HG02970 (cell line): ENCODE results near the gene MXD3.
"Not testable (repeated sequence)": the region's sequence is repeated elsewhere in the genome, so short reads cannot be mapped to it uniquely, and the experiment has no call there.

Experiments
- ATAC-seq: cut with Tn5 transposase; IDR thresholded peaks from one replicate; pipeline ENCODE4 v1.9.1; 2021; ENCODE audit warnings: mild to moderate bottlenecking, moderate library complexity, moderate number of reproducible peaks; ENCODE audit not compliant: unreplicated experiment, low FRiP score

The MXD3 gene

DNA sequence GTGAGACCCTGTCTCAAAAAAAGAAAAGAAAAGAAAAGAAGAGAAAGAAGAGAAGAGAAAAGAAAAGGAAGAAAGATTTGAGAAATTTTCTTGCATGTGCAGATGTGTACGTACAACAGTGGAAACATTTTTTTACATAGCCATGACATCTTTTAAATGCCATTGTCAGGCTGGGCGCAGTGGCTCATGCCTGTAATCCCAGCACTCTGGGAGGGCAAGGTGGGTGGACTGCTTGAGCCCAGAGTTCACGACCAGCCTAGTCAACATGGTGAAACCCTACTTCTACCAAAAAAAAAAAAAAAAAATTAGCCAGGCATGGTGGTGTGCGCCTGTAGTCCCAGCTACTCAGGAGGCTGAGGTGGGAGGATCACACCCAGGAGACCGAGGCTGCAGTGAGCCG, 33.2 kb upstream of the MXD3 start:
- ATAC-seq: no peak

DNA sequence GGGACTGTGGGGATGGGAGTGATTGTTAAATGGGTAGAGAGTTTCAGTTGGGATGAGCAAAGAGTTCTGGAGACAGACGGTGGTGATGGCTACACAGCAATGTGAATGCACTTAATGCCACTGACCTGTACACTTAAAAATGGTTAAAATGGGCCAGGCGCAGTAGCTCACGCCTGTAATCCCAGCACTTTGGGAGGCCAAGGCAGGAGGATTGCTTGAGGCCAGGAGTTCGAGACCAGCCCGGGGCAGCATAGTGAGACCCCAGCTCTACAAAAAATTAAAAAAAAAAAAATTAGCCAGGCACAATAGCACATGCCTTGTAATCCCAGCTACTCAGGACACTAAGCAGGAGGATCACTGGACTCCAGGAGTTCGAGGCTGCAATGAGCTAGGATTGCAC, 32.1 kb upstream of the MXD3 start:
- no peak for ATAC-seq

DNA sequence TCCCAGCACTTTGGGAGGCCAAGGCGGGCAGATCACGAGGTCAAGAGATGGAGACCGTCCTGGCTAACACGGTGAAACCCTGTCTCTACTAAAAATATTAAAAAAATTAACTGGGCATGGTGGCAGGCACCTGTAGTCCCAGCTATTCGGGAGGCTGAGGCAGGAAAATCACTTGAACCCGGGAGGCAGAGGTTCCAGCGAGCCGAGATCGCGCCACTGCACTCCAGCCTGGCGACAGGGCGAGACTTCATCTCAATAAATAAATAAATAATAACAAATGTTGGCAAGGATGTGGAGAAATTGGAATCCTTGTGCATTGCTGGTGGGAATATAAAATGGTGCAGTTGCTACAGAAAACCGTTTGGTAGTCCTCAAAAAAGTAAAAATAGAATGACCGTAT, 31.3 kb upstream of the MXD3 start:
- ATAC-seq: not testable (repeated sequence)

DNA sequence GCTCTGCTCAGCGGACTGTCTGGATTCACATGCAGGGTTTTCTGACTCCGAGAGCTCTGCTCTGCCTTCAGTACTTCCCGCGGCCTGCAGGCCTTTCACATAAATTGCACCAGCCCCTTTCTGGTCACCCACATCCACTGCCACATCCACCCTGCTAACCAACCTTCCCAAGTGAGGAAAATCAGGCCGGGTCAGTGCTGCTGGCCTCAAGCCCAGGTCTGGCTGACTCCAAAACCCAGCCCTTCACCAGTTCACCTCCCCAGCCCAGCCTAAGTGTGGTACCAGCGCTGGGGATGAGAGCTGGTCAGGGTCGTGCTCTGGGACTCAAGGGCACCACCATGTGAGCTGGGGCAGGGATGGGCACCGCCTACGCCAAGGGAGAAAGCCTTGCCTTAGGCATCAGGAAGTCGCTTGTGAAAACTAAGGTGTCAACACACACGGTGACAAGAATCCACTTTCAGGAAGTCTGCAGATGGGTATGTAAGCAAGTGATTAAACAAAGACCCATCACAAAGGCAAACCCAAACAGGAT, 27.5 kb upstream of the MXD3 start:
- no peak for ATAC-seq

DNA sequence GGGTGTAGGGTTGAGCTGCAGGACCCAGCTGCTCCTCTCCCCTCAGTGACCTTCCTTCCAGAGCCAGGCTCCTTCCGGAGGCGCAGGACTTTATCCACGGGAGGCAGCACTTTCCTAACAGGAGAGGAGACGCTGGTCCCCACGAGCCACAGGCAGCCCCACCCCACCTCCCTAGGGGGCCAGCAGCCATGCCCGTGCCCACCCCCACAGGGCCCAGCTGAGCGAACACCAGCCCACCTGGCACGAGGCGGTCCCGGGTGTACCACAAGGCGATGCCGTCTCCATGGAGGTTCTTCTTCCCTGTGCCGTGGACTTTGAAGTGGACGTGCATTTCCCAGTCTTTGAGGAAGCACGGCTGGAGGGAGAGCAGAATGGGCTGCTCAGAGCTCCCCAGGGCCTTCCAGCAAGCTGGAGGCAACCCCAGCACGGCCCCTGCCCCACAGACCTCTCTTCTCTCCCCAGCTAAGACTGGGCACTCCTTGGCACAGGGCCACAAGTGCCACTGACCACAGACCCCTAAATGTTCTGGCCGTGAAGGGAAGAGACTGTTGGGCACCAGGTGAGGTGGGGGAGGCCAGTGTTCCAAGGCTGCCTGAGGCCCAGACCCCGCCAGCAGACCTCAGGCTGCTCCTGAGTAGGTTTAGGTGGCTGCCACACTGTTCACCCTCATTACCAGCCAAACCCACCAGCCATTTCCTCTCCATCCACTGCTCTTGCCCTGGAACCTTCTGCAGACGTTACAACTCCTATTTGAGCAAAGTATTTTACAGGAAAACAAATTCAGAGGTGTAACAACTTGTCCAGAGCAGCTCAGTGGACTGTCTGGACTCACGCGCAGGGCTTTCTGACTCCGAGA, 26.8 kb upstream of the MXD3 start:
- no peak for ATAC-seq

- ATAC-seq: no peak
Measured at GRCh38 chr5:177336603-177337494, 25.2 kb upstream of the MXD3 start.

- ATAC-seq: no peak
Measured at GRCh38 chr5:177336112-177336511, 24.4 kb upstream of the MXD3 start.

DNA sequence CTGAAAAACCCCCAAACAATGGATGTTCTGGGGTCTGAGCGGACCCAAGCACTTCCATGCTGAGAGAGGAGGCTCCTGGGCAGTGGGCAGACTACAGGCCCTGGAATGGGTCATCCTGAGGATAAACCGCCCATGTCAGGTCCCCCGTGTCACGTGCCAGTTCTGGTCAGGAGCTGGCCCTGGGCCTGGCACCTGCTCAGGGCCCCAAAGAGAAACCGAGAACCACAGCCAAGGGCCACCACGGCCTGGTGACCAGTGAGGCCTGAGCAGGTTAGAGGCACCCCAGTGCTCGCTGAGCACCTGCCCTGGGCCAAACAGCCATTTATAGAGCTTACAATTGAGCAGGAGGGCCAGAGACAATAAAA, 24.0 kb upstream of the MXD3 start:
- ATAC-seq: no peak

DNA sequence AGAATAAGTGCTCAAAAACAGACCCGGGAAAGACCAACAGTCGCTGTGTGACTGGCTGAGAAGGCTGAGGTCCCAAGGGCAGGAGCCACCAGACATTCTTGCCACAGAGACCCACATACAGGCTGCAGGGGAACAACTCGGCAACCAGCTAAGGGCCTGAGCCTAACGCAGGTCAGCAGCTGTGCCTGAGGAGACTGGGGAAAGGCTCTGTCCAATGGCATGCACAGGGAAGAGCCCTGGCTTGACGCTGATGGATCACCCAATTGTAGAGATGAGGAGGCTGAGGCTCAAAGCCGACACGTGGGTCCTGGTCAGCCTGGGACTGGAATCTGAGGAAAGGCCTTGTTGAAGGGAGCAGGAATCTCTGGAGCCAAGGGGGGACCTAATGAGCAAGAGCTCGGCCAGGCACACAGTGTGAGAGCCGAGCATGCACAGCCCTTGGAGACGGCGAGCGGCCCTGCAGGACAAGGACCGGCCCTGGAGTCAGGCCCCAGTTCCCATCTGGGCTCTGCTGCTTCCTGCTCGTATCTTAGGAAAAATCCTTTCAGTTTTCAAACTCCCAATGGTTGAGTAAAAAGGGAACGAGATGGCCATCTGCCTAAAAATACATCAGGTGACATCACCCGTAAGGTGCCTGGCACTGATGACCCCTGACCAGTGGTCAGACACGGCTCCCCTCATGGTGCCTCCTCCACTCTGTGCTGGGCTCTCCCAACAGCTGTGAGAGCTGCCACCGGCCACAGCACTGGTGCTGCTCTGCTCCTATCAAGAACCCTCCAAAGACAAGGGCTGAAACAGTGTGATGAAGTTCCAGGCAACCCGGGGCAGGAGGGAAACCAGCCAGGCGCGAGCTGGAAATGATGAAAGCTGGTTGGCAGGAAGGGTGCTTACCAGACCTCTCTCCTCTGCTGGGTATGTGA, 23.3 kb upstream of the MXD3 start:
- no peak for ATAC-seq

DNA sequence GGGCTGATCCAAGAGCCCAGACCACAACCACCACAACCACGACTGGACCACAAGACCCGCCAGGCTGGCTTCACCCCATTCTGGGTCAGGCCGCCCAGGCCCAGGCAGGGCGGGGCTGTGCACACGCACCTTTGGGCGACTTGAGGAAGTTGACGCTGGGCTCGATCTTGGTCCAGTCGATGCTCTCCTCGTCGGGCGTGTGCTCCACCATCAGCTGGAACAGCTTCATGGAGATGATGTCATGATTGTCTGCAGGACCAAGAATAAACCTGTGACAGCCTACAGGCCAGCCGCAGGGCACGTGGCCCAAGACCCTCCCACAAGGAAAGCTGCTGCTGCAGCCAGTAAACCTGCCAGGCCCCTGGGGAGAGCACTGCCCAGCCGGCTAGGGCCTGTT, 22.5 kb upstream of the MXD3 start:
- no peak for ATAC-seq

GRCh38 chr5:177333420-177334154, 21.9 kb upstream of the MXD3 start:
- no peak for ATAC-seq

- ATAC-seq: no peak
Measured at GRCh38 chr5:177332896-177333260, 21.2 kb upstream of the MXD3 start.

GRCh38 chr5:177332031-177332895, 20.6 kb upstream of the MXD3 start:
- no peak for ATAC-seq

DNA sequence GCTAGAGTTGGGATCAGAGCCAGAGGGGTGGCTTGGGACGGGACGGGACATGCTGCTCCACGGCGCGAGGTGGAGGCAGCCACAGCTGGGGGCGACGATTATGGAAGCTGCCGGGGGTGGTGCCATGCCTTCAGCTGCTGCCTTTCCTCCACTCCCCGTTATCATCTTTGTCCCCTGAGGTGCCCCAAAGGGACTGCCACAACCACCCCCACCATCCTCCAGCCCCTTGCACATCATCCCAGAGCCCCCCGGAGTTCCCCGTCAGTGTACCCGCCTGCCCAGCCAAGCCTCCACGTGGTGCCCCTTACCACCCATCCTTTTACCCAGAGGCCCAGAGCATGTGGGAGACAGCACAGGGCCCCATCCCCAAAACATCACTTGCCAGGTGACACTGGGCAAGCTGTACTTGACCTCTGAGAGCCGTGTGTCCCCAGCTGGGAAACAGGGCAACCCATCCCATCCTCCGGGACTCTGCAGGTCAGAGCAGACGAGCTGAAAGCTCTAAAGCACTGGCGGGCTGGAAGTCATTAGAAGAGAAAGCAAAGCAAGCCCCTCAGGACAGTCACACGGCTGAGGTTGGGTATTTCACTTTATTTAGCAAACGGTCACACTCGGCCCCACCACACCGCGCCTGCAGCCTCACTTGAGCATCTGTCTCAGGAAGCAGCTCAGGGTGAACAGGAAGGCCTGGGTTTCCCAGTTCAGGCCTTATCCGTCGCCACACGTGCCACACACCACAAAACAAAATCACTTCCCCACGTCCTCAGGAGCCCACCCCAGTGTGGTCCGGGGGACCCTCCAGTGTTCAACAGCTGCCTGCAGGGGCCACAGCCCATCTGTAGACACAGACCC, 19.5 kb upstream of the MXD3 start:
- no peak for ATAC-seq

DNA sequence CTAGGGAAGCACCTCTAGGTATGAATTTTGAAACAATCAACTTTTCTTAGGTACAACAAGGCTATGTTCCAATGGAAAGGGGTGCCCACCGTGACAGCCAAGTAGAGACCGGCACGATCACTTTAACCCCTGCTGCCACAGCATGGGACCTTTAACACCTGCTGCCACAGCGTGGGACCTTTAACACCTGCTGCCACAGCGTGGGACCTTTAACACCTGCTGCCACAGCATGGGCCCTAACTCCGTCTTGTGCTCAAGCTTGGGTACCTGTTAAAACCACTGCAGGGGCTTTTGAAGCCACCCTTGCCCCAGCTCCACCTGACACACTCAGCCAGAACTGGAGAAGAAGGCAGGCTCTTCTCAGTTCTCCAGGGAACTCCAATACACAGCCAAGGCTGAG, 18.2 kb upstream of the MXD3 start:
- ATAC-seq: no peak

DNA sequence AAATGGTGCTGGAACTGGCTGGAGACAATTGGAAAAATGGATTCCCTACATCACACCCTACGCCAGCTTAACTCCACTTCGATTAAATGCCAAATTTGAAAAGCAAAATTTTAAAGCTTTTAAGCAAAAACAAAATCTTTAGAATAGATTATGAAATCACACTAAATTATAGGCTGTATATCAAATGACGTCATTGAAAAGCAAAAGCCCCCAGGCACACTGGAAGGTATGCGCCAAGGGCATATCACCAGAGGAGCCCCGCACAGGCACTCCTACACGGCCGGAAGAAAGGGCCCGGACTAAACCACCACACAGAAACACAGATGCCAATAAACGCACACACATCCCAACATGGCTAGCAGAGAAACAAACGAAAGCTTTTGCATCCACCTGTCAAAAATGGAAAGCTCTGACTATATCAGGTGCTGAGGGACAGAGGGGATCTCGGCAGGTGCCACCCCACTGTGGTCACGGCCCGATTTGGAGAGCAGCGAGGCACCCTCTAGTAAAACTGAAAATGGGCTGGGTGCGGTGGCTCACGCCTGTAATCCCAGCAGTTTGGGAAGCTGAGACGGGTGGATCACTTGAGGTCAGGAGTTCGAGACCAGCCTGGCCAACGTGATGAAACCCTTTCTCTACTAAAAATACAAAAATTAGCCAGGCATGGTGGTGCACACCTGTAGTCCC, 17.0 kb upstream of the MXD3 start:
- ATAC-seq: no peak
